Measurements from ENCODE around the gene DUSP14. TPM values are rescaled to one million over a fixed set of nuclear protein-coding genes. Genes with fewer than 3 reads are reported as not detected.

DUSP14 gene
- total RNA-seq, 1 donor from 2014 or later: 21.0 TPM

- DNase-seq (ENCODE audit: low spot score) (no peak), ATAC-seq (no peak)
- intact Hi-C loops (cut with DNase I): no loop called here
Observed at GRCh38 chr17:37481001-37481665, 8.6 kb upstream of the DUSP14 start.

DNA sequence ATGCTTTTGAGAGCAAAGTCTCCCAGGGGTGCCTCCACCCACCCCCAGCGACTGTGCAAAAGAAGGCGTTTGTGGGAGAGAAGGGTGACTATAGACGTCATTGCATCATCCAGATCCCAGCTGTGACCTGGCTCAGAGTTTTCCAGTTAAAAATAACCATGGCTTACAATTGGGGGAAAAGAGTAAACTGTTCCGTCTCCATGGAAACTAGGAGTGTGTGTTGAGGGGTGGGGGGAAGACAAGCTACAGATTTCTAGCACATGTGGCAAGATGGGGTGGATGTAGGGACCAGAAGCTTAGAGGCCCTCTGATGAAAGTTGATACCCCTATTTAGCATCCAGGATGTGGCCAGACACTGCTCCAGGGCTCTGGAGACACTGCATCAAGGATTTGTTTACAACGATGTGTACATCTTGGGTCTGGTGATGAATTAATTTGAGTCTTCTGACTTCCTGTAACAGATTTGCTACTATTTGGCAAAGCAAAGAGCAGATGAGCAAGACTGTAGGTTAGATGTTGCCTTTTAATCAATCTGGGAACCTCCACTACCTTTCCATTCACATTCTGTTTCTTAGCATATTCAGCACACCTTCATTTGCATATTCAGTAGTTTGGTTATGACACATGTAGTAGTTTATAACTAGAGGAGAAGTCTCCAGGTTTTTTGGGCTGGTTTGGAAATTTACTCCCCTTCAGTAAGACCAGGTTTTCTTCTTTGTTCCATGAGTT lies 6.2 kb upstream of the DUSP14 start:
- peak; percentile 44 for ATAC-seq
- DNase-seq (ENCODE audit: low spot score): no peak
- intact Hi-C loops (cut with DNase I): no loop called here

DNA sequence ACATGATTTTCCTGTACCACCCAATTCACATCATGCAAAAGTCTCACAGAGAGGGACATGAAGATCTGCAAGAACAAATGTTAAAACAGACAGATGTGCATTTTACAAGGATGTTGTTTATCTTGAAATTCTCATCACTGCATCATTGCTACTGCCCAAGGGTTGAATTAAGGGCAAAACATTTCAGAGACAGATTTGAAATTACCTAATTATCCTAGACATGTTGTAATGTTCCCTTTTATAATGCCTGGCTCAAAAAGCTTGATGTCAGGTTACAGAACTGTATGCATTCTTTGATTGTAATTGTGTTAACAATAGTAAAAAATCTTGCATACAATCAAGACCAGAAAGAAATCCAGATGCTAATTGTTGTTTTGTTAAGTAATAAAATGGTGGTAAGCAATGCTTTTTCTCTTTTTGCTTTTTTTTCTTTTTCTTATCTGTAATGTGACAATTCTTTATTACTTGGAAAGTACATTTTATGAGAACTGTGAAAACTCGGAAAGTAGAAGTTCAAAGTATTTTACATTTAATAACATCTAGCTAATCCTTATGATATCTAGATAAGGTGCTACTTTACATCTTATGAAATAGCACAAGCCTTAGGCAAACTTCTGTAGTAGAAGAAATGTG lies 3.6 kb upstream of the DUSP14 start:
- intact Hi-C loops (cut with DNase I): no loop called here
- ATAC-seq (no peak), DNase-seq (ENCODE audit: low spot score) (no peak)

DNA sequence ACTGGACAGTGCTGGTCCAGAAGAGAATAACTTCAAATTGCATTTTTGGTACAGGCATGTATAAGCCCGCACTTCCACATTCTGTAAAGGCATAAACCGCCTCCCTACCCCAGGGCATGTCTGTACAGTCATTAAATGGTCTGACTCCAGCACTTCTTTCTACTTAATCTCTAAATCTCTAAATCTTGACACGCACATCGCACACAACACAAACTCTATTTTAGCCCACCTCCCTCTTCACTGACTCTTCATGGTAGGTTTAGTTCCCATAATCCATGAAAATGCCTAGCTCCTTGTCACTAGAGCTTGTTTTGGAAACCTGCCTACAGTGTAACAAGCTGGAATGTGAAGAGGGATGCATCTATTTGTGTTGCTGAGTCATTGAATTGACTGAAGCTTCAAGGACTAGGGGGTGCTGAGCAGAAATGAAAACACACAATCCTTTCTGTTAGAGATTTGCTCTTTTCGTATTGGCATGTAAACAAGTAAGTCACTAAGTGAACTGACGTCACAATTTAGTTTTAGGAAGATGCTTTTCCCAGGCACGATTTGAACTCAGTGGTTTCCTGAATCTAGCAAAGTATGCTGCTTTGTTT lies 1.6 kb upstream of the DUSP14 start:
- intact Hi-C loops (cut with DNase I): no loop called here
- DNase-seq (ENCODE audit: low spot score) (no peak), ATAC-seq (peak; percentile 43)

DNA sequence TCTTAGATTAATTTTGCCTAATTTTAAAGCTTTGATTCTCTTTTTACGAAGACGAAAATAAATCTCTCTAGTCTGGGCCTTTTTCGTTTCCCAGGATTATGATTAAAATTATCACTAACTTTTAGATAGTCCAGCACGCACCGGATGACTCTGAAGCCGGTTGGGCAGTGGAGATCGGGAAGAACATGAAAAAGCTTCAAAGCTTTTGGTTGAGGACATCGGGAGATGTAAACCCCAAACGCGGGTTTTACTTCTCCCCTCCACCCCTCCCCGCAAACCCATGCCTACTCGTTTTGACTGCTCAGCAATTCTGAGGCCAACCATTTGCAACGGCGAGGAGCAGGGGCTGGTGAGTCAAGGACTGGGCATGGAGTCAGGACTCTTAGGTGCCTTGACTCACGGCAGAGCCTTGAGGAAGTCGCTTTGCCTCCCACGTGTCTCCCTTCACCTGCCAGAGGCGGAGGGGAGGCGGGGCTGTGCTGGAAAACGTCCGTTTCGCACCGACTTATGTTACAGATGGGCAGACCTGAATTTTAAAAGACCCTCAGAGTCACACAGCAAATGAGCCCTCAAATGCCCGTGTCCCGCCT lies 989 bp upstream of the DUSP14 start:
- DNase-seq (ENCODE audit: low spot score): peak; percentile 77
- intact Hi-C loops (cut with DNase I): no loop called here
- peak; percentile 63 for ATAC-seq

GRCh38 chr17:37490022-37490587 lies 414 bp downstream of the DUSP14 start:
- DNase-seq (ENCODE audit: low spot score): peak; percentile 78
- intact Hi-C loops (cut with DNase I): no loop called here
- peak; percentile 46 for ATAC-seq

DNA sequence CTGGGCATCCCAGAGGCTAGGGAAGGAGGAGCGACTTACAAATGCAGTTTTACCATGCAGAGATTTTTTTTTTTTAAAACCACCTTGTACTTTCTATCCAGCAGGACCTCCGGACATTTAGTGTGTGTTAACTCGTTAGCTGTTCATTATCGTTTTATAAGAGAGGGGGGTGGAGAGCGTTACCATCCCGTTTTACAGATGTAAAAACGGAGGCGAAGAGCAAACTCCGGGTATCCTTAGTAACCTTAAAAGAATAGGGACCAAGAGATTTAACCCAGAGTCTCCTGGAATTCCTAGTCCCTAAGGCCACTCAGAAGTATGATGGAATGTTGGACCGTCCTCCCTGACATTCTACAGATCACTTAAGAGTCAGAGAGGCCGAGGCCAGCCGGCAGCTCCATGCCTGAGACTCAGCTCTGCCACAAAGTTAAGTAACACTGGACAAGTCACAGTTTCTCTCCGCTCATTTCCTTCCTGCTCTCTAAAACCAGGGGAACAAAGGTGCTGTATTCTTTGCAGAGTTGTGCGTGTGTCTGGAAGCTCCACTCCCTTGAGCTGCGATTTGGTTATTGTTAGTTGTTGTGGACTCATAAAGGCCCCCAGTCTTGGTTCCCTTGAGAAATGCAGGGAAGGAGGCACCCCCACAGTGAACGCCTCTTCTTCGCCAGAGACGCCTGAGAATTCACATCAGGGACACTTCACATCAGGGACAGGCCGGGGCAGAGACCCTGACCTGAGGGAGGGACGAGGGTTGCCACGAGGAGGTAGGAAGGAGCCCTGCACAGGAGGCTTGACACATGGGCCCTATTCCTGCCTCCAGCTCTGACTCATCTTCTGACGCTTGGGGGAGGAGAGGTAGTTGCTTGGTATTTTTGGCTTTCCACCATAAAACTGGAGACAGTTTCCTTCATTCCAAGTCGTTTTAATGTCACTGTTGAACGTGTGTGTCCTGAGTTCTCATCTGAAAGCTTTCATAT lies 1.2 kb downstream of the DUSP14 start:
- ATAC-seq: peak; percentile 77
- peak; percentile 69 for DNase-seq (ENCODE audit: low spot score)
- intact Hi-C loops (cut with DNase I): no loop called here

DNA sequence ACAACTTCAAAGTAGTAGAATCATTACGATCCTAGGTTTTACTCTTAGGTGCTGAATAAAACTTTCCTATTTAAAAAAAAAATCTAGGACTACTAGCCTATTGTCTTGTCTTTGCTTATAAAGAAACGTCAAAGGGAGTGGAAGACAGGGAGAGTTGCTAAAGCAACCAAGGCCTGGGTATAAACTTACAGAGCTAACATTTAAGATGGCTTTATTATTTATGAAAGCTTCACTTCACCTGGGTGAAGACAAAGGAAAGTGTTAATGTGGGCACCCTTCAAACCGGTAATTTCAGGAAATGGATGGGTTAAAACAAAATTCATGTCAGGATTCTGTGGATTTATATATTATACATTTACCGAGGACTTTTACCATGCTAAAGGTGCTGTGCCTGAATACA lies 2.5 kb downstream of the DUSP14 start:
- intact Hi-C loops (cut with DNase I): no loop called here

DNA sequence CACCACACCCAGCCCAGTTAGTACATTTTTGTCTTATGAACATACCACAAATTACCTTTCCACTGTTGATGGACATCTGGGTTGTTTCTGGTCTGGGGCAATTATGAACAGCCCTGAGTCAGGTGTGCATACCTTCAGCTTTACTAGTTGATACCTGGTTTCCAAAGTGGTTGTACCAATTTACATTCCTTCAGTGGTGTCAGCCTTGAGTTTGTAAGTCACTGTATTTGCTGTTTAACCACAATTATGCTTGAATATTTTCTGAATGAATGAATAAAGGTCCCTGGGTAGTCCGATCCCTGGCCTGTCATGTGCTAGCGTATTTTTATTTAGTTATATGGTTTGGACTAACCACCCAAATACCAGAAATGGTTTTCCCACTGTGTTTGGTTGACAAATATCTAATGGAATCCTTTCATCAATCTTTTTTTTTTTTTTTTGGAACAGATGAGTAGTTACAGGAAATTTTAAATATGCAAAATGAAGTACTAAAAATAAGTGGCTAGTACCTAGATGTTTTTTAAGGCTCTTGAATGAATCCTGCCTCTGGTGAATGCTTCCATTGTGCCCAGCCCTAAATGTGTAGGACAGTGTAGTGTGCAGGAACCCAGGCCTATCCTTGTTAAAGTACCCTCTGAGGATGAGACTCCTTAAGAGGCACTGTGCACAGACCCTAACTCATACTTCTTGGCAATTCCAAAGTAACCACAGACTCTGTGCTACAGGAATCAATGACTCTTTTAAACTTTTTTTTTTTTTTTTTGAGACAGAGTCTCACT lies 3.7 kb downstream of the DUSP14 start:
- no peak for DNase-seq (ENCODE audit: low spot score)
- intact Hi-C loops (cut with DNase I): no loop called here
- ATAC-seq: no peak

More for the DNA sequence above, 2.5 kb downstream of the DUSP14 start:
- DNase-seq (ENCODE audit: low spot score): no peak
- no peak for ATAC-seq

DNA sequence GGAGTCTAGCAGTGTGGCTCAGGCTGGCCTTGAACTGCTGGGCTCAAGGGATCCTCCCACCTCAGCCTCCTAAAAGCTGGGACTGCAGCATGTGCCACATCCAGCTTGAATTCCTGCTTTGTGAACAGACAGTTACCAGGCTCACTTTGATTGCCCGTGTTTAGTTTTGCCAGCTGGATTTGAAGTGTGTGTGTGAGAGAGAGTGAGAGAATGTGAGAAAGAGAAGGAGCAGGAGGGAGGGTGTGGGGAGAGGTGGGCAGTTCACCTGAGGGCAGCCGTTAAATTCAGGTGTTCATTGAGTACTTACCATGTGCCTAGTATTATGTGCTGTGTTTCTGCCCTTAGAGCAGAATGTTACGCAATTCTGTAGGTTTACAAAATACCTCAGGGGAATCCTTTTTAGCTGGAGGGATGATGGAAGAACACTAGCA lies 4.7 kb downstream of the DUSP14 start:
- DNase-seq (ENCODE audit: low spot score) (no peak), ATAC-seq (no peak)
- intact Hi-C loops (cut with DNase I): no loop called here

DNA sequence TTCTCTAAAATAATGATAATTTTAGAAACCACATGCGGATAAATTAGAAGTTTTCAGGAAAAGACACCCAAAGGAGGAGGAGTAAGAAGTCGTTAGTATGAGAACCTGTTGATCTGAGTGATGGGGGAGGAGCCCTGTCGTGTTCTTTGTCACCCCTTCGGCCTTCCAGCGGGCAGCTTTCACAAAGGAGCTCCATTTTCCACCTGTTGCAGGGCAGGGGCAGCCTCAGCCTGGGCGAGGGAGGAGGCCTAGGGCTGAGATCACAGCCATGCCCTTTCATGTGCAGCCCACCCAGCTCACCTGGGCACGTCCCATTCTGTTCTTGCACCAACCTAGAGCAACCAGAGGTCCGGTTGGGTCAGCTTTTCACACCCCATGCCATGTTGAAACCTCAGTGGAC lies 5.3 kb downstream of the DUSP14 start:
- no peak for DNase-seq (ENCODE audit: low spot score)
- intact Hi-C loops (cut with DNase I): no loop called here
- no peak for ATAC-seq

GRCh38 chr17:37500378-37500777 lies 10.7 kb downstream of the DUSP14 start:
- intact Hi-C loops (cut with DNase I): no loop called here
- ATAC-seq: no peak
- DNase-seq (ENCODE audit: low spot score): no peak

DNA sequence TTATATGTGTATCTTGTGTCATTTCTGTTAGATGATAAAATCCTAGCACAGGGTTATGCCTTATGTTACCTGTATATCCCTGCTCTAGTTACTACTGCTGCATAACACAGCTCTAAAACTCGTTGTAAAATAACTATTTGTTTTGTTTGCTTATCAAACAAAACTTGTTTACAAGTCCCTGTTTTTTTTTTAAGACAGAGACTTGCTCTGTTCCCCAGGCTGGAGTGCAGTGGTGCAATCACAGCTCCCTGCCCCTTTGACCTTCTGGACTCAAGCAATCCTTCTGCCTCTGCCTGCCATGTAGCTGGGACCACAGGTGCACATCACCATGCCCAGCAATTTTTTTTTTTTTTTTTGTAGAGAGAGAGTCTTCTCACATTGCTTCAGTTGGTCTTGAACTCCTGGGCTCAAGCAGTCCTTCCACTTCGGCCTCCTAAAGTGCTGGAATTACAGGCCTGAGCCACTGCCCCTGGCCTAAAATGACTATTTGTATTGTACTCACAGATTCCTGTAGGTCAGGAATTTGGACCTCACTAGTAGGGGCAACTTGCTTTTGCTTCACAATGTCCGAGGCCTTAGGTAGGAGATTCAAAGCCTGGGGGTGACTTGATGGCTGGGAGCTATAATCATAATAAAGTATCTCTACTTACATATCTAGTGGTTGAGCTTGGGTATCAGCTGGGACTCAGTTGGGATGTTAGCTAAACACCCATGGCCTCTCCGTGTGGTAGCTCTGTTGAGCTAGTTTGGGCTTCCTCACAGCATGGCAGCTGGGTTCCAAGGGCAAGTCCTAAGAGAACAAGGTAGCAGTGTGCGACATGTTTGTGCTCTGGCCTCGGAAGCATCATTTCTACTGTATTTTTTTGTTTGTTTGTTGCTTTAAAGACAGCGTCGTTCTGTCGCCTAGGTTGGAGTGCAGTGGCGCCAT lies 12.6 kb downstream of the DUSP14 start:
- intact Hi-C loops (cut with DNase I): no loop called here
- ATAC-seq (no peak), DNase-seq (ENCODE audit: low spot score) (no peak)

GRCh38 chr17:37503148-37503547 lies 13.5 kb downstream of the DUSP14 start:
- DNase-seq (ENCODE audit: low spot score) (no peak), ATAC-seq (no peak)
- intact Hi-C loops (cut with DNase I): no loop called here

DNA sequence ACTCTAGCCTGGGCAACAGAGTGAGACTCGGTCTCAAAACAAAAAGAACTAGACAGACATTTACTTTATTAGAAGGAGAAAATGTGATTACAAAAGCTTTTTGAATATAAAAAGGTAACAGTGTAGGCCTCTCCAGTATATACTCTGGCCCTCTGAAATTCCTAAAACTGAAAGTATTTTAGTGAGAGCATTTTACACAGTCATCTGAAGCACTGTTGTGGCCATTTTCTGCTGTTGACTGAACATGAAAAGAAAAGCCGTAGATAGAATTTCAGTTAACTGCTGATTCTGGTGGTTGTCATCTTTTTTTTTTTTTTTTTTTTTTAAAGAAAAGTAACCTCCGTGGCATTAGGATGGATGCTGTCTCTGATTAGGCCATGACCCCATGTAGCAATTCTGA lies 15.6 kb downstream of the DUSP14 start:
- DNase-seq (ENCODE audit: low spot score) (no peak), ATAC-seq (no peak)
- intact Hi-C loops (cut with DNase I): no loop called here

GRCh38 chr17:37506678-37507077 lies 17.0 kb downstream of the DUSP14 start:
- intact Hi-C loops (cut with DNase I): no loop called here
- ATAC-seq: no peak

More at GRCh38 chr17:37506678-37507077, 17.0 kb downstream of the DUSP14 start:
- DNase-seq (ENCODE audit: low spot score): no peak

Data from sciatic nerve (tissue), 2 donors.